ENCODE data around the gene RFT1.

DNA sequence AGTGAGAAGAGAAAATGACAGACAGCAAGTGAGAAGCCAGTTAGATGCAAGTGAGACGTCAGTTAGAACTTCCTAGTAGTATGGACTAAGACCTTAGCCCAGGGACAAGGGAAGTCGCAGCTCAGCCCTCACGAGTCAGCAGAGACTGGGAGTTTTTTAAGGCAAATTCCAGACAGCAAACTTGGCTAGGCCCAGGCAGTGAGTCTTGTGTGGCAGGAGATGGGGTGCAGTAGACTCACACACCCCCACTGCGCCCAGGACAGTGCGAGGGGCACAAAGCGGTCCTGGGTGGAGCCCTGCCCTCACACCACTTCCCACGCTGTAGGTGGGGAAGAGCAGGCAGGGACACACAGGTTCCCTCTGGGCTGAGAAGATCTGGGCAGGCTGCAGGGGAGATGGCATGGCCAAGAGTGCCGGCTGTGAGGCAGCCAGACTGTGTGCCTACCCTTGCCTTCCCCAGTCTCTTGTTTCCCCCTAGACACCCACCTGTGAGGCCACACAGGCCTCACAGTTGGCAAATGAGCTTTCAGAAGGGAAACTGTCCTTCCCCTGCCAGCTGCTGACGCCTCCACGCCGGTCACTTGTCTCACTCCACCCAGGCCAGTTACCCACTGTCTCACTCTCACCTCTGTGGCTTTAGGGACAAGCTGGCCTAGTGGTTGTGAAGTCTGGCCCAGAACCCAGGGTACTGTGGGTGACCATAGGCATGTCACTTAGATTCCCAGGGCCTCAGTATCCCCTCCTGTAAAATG is 17.1 kb upstream of the RFT1 start:
- TF ChIP-seq, protein P1, sequence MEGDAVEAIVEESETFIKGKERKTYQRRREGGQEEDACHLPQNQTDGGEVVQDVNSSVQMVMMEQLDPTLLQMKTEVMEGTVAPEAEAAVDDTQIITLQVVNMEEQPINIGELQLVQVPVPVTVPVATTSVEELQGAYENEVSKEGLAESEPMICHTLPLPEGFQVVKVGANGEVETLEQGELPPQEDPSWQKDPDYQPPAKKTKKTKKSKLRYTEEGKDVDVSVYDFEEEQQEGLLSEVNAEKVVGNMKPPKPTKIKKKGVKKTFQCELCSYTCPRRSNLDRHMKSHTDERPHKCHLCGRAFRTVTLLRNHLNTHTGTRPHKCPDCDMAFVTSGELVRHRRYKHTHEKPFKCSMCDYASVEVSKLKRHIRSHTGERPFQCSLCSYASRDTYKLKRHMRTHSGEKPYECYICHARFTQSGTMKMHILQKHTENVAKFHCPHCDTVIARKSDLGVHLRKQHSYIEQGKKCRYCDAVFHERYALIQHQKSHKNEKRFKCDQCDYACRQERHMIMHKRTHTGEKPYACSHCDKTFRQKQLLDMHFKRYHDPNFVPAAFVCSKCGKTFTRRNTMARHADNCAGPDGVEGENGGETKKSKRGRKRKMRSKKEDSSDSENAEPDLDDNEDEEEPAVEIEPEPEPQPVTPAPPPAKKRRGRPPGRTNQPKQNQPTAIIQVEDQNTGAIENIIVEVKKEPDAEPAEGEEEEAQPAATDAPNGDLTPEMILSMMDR (conservative IDR thresholded peaks at IDR 0.05; ENCODE audit: low read depth in 2 of 2), result no peak
- TF ChIP-seq EZH2phosphoT487 (IDR thresholded peaks at IDR 0.05; ENCODE audit: unreplicated experiment), result no peak
- no peak for TF ChIP-seq EZH2 (IDR thresholded peaks at IDR 0.05; ENCODE audit: low read depth, unreplicated experiment)
- TF ChIP-seq, protein P2, sequence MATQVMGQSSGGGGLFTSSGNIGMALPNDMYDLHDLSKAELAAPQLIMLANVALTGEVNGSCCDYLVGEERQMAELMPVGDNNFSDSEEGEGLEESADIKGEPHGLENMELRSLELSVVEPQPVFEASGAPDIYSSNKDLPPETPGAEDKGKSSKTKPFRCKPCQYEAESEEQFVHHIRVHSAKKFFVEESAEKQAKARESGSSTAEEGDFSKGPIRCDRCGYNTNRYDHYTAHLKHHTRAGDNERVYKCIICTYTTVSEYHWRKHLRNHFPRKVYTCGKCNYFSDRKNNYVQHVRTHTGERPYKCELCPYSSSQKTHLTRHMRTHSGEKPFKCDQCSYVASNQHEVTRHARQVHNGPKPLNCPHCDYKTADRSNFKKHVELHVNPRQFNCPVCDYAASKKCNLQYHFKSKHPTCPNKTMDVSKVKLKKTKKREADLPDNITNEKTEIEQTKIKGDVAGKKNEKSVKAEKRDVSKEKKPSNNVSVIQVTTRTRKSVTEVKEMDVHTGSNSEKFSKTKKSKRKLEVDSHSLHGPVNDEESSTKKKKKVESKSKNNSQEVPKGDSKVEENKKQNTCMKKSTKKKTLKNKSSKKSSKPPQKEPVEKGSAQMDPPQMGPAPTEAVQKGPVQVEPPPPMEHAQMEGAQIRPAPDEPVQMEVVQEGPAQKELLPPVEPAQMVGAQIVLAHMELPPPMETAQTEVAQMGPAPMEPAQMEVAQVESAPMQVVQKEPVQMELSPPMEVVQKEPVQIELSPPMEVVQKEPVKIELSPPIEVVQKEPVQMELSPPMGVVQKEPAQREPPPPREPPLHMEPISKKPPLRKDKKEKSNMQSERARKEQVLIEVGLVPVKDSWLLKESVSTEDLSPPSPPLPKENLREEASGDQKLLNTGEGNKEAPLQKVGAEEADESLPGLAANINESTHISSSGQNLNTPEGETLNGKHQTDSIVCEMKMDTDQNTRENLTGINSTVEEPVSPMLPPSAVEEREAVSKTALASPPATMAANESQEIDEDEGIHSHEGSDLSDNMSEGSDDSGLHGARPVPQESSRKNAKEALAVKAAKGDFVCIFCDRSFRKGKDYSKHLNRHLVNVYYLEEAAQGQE (IDR thresholded peaks at IDR 0.05; ENCODE audit: unreplicated experiment), result no peak
- TF ChIP-seq, protein P3, sequence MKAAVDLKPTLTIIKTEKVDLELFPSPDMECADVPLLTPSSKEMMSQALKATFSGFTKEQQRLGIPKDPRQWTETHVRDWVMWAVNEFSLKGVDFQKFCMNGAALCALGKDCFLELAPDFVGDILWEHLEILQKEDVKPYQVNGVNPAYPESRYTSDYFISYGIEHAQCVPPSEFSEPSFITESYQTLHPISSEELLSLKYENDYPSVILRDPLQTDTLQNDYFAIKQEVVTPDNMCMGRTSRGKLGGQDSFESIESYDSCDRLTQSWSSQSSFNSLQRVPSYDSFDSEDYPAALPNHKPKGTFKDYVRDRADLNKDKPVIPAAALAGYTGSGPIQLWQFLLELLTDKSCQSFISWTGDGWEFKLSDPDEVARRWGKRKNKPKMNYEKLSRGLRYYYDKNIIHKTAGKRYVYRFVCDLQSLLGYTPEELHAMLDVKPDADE (IDR thresholded peaks at IDR 0.05), result no peak
- no peak for TF ChIP-seq POLR2AphosphoS5 (IDR thresholded peaks at IDR 0.05; ENCODE audit: low read depth)
- TF ChIP-seq ZNF114 (CRISPR knock-in tag; IDR thresholded peaks at IDR 0.05), result no peak
- TF ChIP-seq JUNB (IDR thresholded peaks at IDR 0.05; ENCODE audit: unreplicated experiment), result no peak
- no peak for TF ChIP-seq ZNF331 (CRISPR knock-in tag; IDR thresholded peaks at IDR 0.05; ENCODE audit: low read depth)
- no peak for TF ChIP-seq CREB1 (CRISPR knock-in tag; IDR thresholded peaks at IDR 0.05; ENCODE audit: low read depth)
- TF ChIP-seq, protein P4, sequence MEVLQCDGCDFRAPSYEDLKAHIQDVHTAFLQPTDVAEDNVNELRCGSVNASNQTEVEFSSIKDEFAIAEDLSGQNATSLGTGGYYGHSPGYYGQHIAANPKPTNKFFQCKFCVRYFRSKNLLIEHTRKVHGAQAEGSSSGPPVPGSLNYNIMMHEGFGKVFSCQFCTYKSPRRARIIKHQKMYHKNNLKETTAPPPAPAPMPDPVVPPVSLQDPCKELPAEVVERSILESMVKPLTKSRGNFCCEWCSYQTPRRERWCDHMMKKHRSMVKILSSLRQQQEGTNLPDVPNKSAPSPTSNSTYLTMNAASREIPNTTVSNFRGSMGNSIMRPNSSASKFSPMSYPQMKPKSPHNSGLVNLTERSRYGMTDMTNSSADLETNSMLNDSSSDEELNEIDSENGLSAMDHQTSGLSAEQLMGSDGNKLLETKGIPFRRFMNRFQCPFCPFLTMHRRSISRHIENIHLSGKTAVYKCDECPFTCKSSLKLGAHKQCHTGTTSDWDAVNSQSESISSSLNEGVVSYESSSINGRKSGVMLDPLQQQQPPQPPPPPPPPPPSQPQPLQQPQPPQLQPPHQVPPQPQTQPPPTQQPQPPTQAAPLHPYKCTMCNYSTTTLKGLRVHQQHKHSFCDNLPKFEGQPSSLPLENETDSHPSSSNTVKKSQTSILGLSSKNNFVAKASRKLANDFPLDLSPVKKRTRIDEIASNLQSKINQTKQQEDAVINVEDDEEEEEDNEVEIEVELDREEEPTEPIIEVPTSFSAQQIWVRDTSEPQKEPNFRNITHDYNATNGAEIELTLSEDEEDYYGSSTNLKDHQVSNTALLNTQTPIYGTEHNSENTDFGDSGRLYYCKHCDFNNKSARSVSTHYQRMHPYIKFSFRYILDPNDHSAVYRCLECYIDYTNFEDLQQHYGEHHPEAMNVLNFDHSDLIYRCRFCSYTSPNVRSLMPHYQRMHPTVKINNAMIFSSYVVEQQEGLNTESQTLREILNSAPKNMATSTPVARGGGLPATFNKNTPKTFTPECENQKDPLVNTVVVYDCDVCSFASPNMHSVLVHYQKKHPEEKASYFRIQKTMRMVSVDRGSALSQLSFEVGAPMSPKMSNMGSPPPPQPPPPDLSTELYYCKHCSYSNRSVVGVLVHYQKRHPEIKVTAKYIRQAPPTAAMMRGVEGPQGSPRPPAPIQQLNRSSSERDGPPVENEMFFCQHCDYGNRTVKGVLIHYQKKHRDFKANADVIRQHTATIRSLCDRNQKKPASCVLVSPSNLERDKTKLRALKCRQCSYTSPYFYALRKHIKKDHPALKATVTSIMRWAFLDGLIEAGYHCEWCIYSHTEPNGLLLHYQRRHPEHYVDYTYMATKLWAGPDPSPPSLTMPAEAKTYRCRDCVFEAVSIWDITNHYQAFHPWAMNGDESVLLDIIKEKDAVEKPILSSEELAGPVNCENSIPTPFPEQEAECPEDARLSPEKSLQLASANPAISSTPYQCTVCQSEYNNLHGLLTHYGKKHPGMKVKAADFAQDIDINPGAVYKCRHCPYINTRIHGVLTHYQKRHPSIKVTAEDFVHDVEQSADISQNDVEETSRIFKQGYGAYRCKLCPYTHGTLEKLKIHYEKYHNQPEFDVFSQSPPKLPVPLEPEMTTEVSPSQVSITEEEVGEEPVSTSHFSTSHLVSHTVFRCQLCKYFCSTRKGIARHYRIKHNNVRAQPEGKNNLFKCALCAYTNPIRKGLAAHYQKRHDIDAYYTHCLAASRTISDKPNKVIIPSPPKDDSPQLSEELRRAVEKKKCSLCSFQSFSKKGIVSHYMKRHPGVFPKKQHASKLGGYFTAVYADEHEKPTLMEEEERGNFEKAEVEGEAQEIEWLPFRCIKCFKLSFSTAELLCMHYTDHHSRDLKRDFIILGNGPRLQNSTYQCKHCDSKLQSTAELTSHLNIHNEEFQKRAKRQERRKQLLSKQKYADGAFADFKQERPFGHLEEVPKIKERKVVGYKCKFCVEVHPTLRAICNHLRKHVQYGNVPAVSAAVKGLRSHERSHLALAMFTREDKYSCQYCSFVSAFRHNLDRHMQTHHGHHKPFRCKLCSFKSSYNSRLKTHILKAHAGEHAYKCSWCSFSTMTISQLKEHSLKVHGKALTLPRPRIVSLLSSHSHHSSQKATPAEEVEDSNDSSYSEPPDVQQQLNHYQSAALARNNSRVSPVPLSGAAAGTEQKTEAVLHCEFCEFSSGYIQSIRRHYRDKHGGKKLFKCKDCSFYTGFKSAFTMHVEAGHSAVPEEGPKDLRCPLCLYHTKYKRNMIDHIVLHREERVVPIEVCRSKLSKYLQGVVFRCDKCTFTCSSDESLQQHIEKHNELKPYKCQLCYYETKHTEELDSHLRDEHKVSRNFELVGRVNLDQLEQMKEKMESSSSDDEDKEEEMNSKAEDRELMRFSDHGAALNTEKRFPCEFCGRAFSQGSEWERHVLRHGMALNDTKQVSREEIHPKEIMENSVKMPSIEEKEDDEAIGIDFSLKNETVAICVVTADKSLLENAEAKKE (CRISPR knock-in tag; IDR thresholded peaks at IDR 0.05), result no peak
- no peak for TF ChIP-seq STAT1 (IDR thresholded peaks at IDR 0.05; ENCODE audit: unreplicated experiment)
- no peak for TF ChIP-seq NANOG (IDR thresholded peaks at IDR 0.05; ENCODE audit: borderline replicate concordance)
